Peyer's patch (tissue), 4 donors: Measurements from ENCODE around the gene DGCR2. TPM values are rescaled to one million over a fixed set of nuclear protein-coding genes. Genes with fewer than 3 reads are reported as not detected.

Experiments used
- DNase-seq, 3 donors: peaks; one replicate each; pipeline ENCODE4 v3.0.0-alpha.2; 2017 to 2019
- H3K27ac ChIP-seq, 4 donors: fragments of 200-600 bp; sonication (generic); one replicate each; pipeline ENCODE4 v1.5.1; 2016 to 2019
- H3K27me3 ChIP-seq, 2 donors: fragments of 200-600 bp; sonication (generic); one replicate each; pipeline ENCODE4 v1.5.1; 2019
- H3K36me3 ChIP-seq, 3 donors: fragments of 200-600 bp; sonication (generic); one replicate each; pipeline ENCODE4 v1.5.1; 2016 to 2019
- H3K4me1 ChIP-seq, 4 donors: fragments of 200-600 bp; sonication (generic); one replicate each; pipeline ENCODE4 v1.5.1; 2016 to 2019
- H3K4me3 ChIP-seq, 4 donors: fragments of 200-600 bp; sonication (generic); 1 replicate in 3 of 4; 2 replicates in 1 of 4; pipeline ENCODE4 v1.5.1; 2016 to 2019; ENCODE audit warnings: mild to moderate bottlenecking in 1 of 4
- H3K9me3 ChIP-seq, 4 donors: fragments of 200-600 bp; sonication (generic); one replicate each; pipeline ENCODE4 v1.5.1; 2016 to 2019; ENCODE audit warnings: mild to moderate bottlenecking in 1 of 4
- POLR2A ChIP-seq, 2 donors: fragments of 450-650 bp; IDR thresholded peaks; one replicate each; pipeline ENCODE4 v1.5.1; 2017; ENCODE audit warnings: antibody characterized with exemption in 2 of 2, mild to moderate bottlenecking in 2 of 2, moderate library complexity in 2 of 2
- total RNA-seq, 4 donors: library from RNA; depleted of rRNA; stranded (reverse); fragments of >200 nt; gene quantifications; one replicate each; pipeline ENCODE4 v1.1.0, GENCODE V29; 2016
- TF ChIP-seq, protein P1 (sequence below), 6 experiments: fragments of 450-650 bp in 4 of 6; fragments of 200-600 bp in 2 of 6; sonication (generic) in 1 of 6; IDR thresholded peaks; one replicate each; pipeline ENCODE4 v1.5.1; 2017 to 2019; ENCODE audit warnings: antibody characterized with exemption in 6 of 6, mild to moderate bottlenecking in 3 of 6, moderate library complexity in 1 of 6

Gene DGCR2
- total RNA-seq, 4 donors from 2014 or later, result 49.5 to 101 (median 92.1) TPM

GRCh38 chr22:19109198-19110063 lies 12.8 kb downstream of the DGCR2 start:
- Histone ChIP-seq H3K4me3 (no peak overlapping the region), H3K4me1 (peaks cover 0 to 27% (median 15%) of the 10 kb centered on the region in 4 donors), H3K27ac (peak overlapping the region; percentile 46 to 73 (median 64)), H3K27me3 (no peaks in the 10 kb centered on the region), H3K9me3 (no peaks in the 10 kb centered on the region), H3K36me3 (no peaks in the 10 kb centered on the region)
- TF ChIP-seq, protein P1, sequence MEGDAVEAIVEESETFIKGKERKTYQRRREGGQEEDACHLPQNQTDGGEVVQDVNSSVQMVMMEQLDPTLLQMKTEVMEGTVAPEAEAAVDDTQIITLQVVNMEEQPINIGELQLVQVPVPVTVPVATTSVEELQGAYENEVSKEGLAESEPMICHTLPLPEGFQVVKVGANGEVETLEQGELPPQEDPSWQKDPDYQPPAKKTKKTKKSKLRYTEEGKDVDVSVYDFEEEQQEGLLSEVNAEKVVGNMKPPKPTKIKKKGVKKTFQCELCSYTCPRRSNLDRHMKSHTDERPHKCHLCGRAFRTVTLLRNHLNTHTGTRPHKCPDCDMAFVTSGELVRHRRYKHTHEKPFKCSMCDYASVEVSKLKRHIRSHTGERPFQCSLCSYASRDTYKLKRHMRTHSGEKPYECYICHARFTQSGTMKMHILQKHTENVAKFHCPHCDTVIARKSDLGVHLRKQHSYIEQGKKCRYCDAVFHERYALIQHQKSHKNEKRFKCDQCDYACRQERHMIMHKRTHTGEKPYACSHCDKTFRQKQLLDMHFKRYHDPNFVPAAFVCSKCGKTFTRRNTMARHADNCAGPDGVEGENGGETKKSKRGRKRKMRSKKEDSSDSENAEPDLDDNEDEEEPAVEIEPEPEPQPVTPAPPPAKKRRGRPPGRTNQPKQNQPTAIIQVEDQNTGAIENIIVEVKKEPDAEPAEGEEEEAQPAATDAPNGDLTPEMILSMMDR (IDR thresholded peaks at IDR 0.05), result no peak
- DNase-seq, result peak in 2 of 3 donors; percentile 73 to 83

- H3K27ac ChIP-seq, result peak overlapping the region in 2 of 4 donors; percentile 61 to 73
- no peaks in the 10 kb centered on the region for H3K36me3 ChIP-seq
- no peak overlapping the region for H3K4me3 ChIP-seq
- TF ChIP-seq, protein P1 (IDR thresholded peaks at IDR 0.05), result no peak
- no peak for TF ChIP-seq POLR2A (IDR thresholded peaks at IDR 0.05)
- no peak for DNase-seq
- H3K9me3 ChIP-seq, result no peaks in the 10 kb centered on the region
- H3K27me3 ChIP-seq, result no peaks in the 10 kb centered on the region
- H3K4me1 ChIP-seq, result peaks cover 0 to 31% (median 16%) of the 10 kb centered on the region in 4 donors
These were observed 13.4 kb downstream of the DGCR2 start for GRCh38 chr22:19108807-19109197.

GRCh38 chr22:19107730-19108074 lies 14.5 kb downstream of the DGCR2 start:
- Histone ChIP-seq H3K9me3 (no peaks in the 10 kb centered on the region), H3K36me3 (no peaks in the 10 kb centered on the region), H3K27me3 (no peaks in the 10 kb centered on the region), H3K4me1 (peaks cover 0 to 31% (median 16%) of the 10 kb centered on the region in 4 donors), H3K27ac (no peak overlapping the region), H3K4me3 (no peak overlapping the region)
- TF ChIP-seq, protein P1 (IDR thresholded peaks at IDR 0.05), result no peak
- no peak for TF ChIP-seq POLR2A (IDR thresholded peaks at IDR 0.05)
- peak in 1 of 3 donors; percentile 26 for DNase-seq

GRCh38 chr22:19106886-19107729 lies 15.1 kb downstream of the DGCR2 start:
- Histone ChIP-seq H3K4me3 (no peak overlapping the region), H3K9me3 (no peaks in the 10 kb centered on the region), H3K27me3 (no peaks in the 10 kb centered on the region), H3K36me3 (no peaks in the 10 kb centered on the region), H3K27ac (no peak overlapping the region), H3K4me1 (peaks cover 0 to 31% (median 16%) of the 10 kb centered on the region in 4 donors)
- TF ChIP-seq, protein P1 (IDR thresholded peaks at IDR 0.05), result no peak
- no peak for TF ChIP-seq POLR2A (IDR thresholded peaks at IDR 0.05)
- peak in 1 of 3 donors; percentile 19 for DNase-seq

- peaks cover 0 to 31% (median 15%) of the 10 kb centered on the region in 4 donors for H3K4me1 ChIP-seq
- no peaks in the 10 kb centered on the region for H3K36me3 ChIP-seq
- H3K9me3 ChIP-seq, result no peaks in the 10 kb centered on the region
- no peak overlapping the region for H3K4me3 ChIP-seq
- H3K27ac ChIP-seq, result no peak overlapping the region
- no peaks in the 10 kb centered on the region for H3K27me3 ChIP-seq
- TF ChIP-seq POLR2A (IDR thresholded peaks at IDR 0.05), result no peak
- TF ChIP-seq, protein P1 (IDR thresholded peaks at IDR 0.05), result peak in 4 of 6 experiments; percentile 7 to 37 (median 25)
- DNase-seq, result peak in 2 of 3 donors; percentile 28 to 52
These were observed 16.1 kb downstream of the DGCR2 start for GRCh38 chr22:19105867-19106802.
